ENCODE measurements around the gene SOCS3.

DNA sequence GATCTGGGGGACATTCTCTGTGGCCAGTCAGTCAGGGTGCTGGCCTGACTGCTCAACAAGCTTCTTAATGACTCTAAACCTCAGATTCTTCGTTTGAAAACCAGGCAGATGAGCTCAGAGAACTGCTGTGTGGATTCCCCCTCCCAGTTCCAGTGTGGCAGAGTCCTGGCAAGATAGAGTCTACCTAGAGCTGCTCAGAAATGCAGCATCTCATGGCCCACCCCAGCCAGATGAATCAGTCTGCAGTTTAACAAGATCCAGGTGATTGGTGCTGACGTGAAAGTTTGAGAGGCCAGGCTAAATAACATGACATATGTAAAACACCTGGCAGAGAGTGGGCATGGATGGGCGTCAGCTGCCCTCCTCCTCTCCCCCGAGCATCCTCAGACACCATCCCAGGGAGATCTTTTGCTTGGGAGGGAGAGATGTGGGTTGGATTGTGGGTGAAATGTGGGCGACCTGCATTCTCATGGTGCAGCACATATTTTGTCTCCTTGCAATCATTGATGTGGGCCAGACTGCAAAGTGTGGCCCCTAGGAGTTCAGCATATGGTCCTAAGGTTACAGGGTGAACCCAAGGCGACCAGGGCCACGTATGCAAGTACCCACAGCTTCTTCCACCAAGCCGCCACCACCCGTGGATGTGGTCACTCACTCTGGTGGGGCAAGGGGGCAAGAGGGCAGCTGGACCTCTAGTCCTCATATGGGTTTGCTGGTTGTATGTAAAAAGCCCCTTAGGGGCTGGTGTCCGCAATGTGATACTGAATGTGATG is 19.5 kb downstream of the SOCS3 start:
- TF ChIP-seq EP300 (IDR thresholded peaks at IDR 0.05) (no peak), CTCF (IDR thresholded peaks at IDR 0.05) (no peak), MAZ (IDR thresholded peaks at IDR 0.05; ENCODE audit: borderline replicate concordance, low read depth, low read length) (no peak), CEBPB (IDR thresholded peaks at IDR 0.05) (no peak), MYC (IDR thresholded peaks at IDR 0.05; ENCODE audit: borderline replicate concordance, low read length) (no peak), PHF8 (IDR thresholded peaks at IDR 0.05; ENCODE audit: borderline replicate concordance, low read depth) (no peak), POLR2A (IDR thresholded peaks at IDR 0.05; ENCODE audit: low read length) (no peak)

All from A549 (cell line).